Trophoblast cell (in vitro differentiated cells and primary cell): Measurements from ENCODE around the gene NCOR2.

Source experiments
- DNase-seq, 2 donors: peaks; one replicate each; pipeline ENCODE4 v3.0.0-alpha.2; 2016
- H2AFZ ChIP-seq: 2 replicates; pipeline ENCODE4 v1.6.1; 2013; ENCODE audit warnings: low read length, moderate library complexity, mild to moderate bottlenecking; ENCODE audit not compliant: insufficient read depth, poor library complexity
- H2AK5ac ChIP-seq: 2 replicates; pipeline ENCODE4 v1.6.1; 2013; ENCODE audit warnings: mild to moderate bottlenecking, low read length
- H2BK120ac ChIP-seq: 2 replicates; pipeline ENCODE4 v1.6.1; 2013; ENCODE audit warnings: low read length, mild to moderate bottlenecking, moderate library complexity; ENCODE audit not compliant: insufficient read depth, poor library complexity
- H2BK12ac ChIP-seq: 2 replicates; pipeline ENCODE4 v1.6.1; 2013; ENCODE audit warnings: mild to moderate bottlenecking, low read length, moderate library complexity
- H2BK5ac ChIP-seq: 2 replicates; pipeline ENCODE4 v1.6.1; 2013; ENCODE audit warnings: low read length, low read depth, moderate library complexity, mild to moderate bottlenecking; ENCODE audit not compliant: poor library complexity
- H3K14ac ChIP-seq: 2 replicates; pipeline ENCODE4 v1.6.1; 2013; ENCODE audit warnings: mild to moderate bottlenecking, low read length
- H3K18ac ChIP-seq: 2 replicates; pipeline ENCODE4 v1.6.1; 2013; ENCODE audit warnings: mild to moderate bottlenecking, low read length
- H3K23ac ChIP-seq: 2 replicates; pipeline ENCODE4 v1.6.1; 2013; ENCODE audit warnings: low read length
- H3K27ac ChIP-seq: 2 replicates; pipeline ENCODE4 v1.5.1; 2013; ENCODE audit warnings: low read depth, mild to moderate bottlenecking, inconsistent platforms, low read length, moderate library complexity
- H3K27me3 ChIP-seq: 2 replicates; pipeline ENCODE4 v1.6.1; 2013; ENCODE audit warnings: inconsistent platforms, mild to moderate bottlenecking, low read length, moderate library complexity; ENCODE audit not compliant: insufficient read depth
- H3K36me3 ChIP-seq, 2 experiments: 1 replicate in 1 of 2; 2 replicates in 1 of 2; pipeline ENCODE4 v1.6.1; 2013; ENCODE audit warnings: low read length in 2 of 2, mild to moderate bottlenecking in 2 of 2, moderate library complexity in 1 of 2; ENCODE audit not compliant: insufficient read depth in 2 of 2, control insufficient read depth in 1 of 2
- H3K4ac ChIP-seq: 2 replicates; pipeline ENCODE4 v1.6.1; 2013; ENCODE audit warnings: low read depth, mild to moderate bottlenecking, low read length, moderate library complexity
- H3K4me1 ChIP-seq, 2 experiments: 1 replicate in 1 of 2; 2 replicates in 1 of 2; pipeline ENCODE4 v1.6.1; 2013; ENCODE audit warnings: low read length in 2 of 2, mild to moderate bottlenecking in 2 of 2, moderate library complexity in 1 of 2; ENCODE audit not compliant: insufficient read depth in 2 of 2, control insufficient read depth in 1 of 2
- H3K4me2 ChIP-seq: 2 replicates; pipeline ENCODE4 v1.6.1; 2013; ENCODE audit warnings: inconsistent platforms, mild to moderate bottlenecking, low read length, moderate library complexity
- H3K4me3 ChIP-seq: 2 replicates; pipeline ENCODE4 v1.5.1; 2013; ENCODE audit warnings: mild to moderate bottlenecking, low read depth, low read length, inconsistent platforms
- H3K79me1 ChIP-seq: one replicate; pipeline ENCODE4 v1.6.1; 2013; ENCODE audit warnings: low read length
- H3K79me2 ChIP-seq: 2 replicates; pipeline ENCODE4 v1.6.1; 2013; ENCODE audit warnings: low read length, mild to moderate bottlenecking; ENCODE audit not compliant: control insufficient read depth, insufficient read depth, poor library complexity
- H3K9ac ChIP-seq: 2 replicates; pipeline ENCODE4 v1.6.1; 2013; ENCODE audit warnings: mild to moderate bottlenecking, low read length
- H3K9me3 ChIP-seq: 2 replicates; pipeline ENCODE4 v1.6.1; 2013; ENCODE audit warnings: low read depth, mild to moderate bottlenecking, control low read depth, inconsistent platforms, low read length; ENCODE audit not compliant: insufficient read depth
- H4K12ac ChIP-seq: 2 replicates; pipeline ENCODE4 v1.6.1; 2013; ENCODE audit warnings: low read depth, mild to moderate bottlenecking, low read length, moderate library complexity
- H4K8ac ChIP-seq: 2 replicates; pipeline ENCODE4 v1.6.1; 2013; ENCODE audit warnings: low read depth, mild to moderate bottlenecking, low read length, moderate library complexity
- H4K91ac ChIP-seq: one replicate; pipeline ENCODE4 v1.6.1; 2013; ENCODE audit warnings: low read depth, mild to moderate bottlenecking, low read length, moderate library complexity
- WGBS: extraction: QIAGEN DNeasy Blood & Tissue Kit; methylation state at CpG from one replicate; pipeline ENCODE4 v1.1.7; 2013; ENCODE audit warnings: missing lambda C conversion rate; ENCODE audit not compliant: insufficient read length, insufficient coverage; ENCODE audit errors: extremely low coverage; 5-methylcytosine and 5-hydroxymethylcytosine counted together

Gene NCOR2

GRCh38 chr12:124594851-124595250, 27.4 kb upstream of the NCOR2 start:
- Histone ChIP-seq H2AFZ (no peak overlapping the region), H3K9me3 (peaks cover 4% of the 10 kb centered on the region), H2AK5ac (no peak overlapping the region), H3K4me1 (peaks cover 0 to 3% of the 10 kb centered on the region in 2 experiments), H3K79me1 (no peaks in the 10 kb centered on the region), H3K4me3 (no peak overlapping the region), H4K12ac (no peak overlapping the region), H3K27me3 (no peaks in the 10 kb centered on the region), H2BK12ac (no peak overlapping the region), H3K14ac (no peak overlapping the region), H4K91ac (no peak overlapping the region), H3K36me3 (no peaks in the 10 kb centered on the region), H4K8ac (no peak overlapping the region), H3K9ac (no peak overlapping the region), H3K23ac (no peak overlapping the region), H3K18ac (no peak overlapping the region), H3K4ac (no peak overlapping the region), H2BK5ac (no peak overlapping the region), H3K79me2 (no peaks in the 10 kb centered on the region), H2BK120ac (no peak overlapping the region), H3K4me2 (no peak overlapping the region), H3K27ac (no peak overlapping the region)
- no peak for DNase-seq
- WGBS: no CpG with 5 or more reads among the region's 6 CpGs

- Histone ChIP-seq H3K79me1 (no peaks in the 10 kb centered on the region), H4K8ac (no peak overlapping the region), H2AK5ac (peak overlapping the region; percentile 18), H3K4ac (no peak overlapping the region), H2BK12ac (no peak overlapping the region), H3K4me1 (peaks cover 0 to 3% of the 10 kb centered on the region in 2 experiments), H2BK120ac (no peak overlapping the region), H3K23ac (no peak overlapping the region), H3K27ac (no peak overlapping the region), H4K91ac (no peak overlapping the region), H3K27me3 (no peaks in the 10 kb centered on the region), H2BK5ac (no peak overlapping the region), H3K18ac (no peak overlapping the region), H4K12ac (no peak overlapping the region), H2AFZ (no peak overlapping the region), H3K4me2 (no peak overlapping the region), H3K9ac (no peak overlapping the region), H3K4me3 (no peak overlapping the region), H3K9me3 (peaks cover 4% of the 10 kb centered on the region), H3K14ac (no peak overlapping the region), H3K36me3 (no peaks in the 10 kb centered on the region), H3K79me2 (no peaks in the 10 kb centered on the region)
- DNase-seq: no peak
- no CpG with 5 or more reads among the region's 5 CpGs for whole genome bisulfite sequencing
Observed at GRCh38 chr12:124593851-124594401, 26.5 kb upstream of the NCOR2 start.

DNA sequence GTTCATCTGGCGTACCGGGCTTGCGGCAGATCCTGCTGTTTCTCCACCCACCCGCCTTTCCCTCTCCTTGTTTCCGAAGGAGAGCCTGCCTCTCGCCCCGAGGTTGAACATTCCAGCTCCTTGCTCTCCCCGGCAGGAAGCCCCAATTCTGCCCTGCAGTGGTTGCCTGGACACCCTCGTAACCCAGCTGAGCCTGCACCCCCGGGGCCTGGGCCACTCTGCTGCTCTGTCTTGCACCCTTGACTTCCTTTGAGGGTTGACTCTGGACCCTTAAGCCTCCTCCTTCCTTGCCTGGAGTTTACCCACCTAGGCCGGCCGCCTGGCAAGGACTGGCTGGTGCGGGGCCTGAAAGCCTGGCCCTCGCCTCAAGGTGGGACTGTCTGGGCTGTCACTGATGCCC, 25.8 kb upstream of the NCOR2 start:
- H4K12ac ChIP-seq: no peak overlapping the region
- no peak overlapping the region for H3K23ac ChIP-seq
- no peak overlapping the region for H4K91ac ChIP-seq
- H3K79me1 ChIP-seq: no peaks in the 10 kb centered on the region
- H4K8ac ChIP-seq: no peak overlapping the region
- H3K4me1 ChIP-seq: peaks cover 0 to 3% of the 10 kb centered on the region in 2 experiments
- H3K18ac ChIP-seq: no peak overlapping the region
- no peak overlapping the region for H3K4me2 ChIP-seq
- no peak overlapping the region for H3K27ac ChIP-seq
- H2BK12ac ChIP-seq: no peak overlapping the region
- no peak overlapping the region for H3K4me3 ChIP-seq
- H3K14ac ChIP-seq: no peak overlapping the region
- no peak overlapping the region for H3K4ac ChIP-seq
- H2BK5ac ChIP-seq: no peak overlapping the region
- no peaks in the 10 kb centered on the region for H3K79me2 ChIP-seq
- peaks cover 4% of the 10 kb centered on the region for H3K9me3 ChIP-seq
- H2AK5ac ChIP-seq: no peak overlapping the region
- no peak overlapping the region for H2BK120ac ChIP-seq
- no peaks in the 10 kb centered on the region for H3K36me3 ChIP-seq
- no CpG with 5 or more reads among the region's 14 CpGs for WGBS
- no peak overlapping the region for H2AFZ ChIP-seq
- no peak overlapping the region for H3K9ac ChIP-seq
- DNase-seq: no peak
- H3K27me3 ChIP-seq: no peaks in the 10 kb centered on the region

GRCh38 chr12:124592481-124593160, 25.2 kb upstream of the NCOR2 start:
- Histone ChIP-seq H3K14ac (no peak overlapping the region), H3K4me1 (peaks cover 0 to 3% of the 10 kb centered on the region in 2 experiments), H3K27ac (no peak overlapping the region), H3K27me3 (no peaks in the 10 kb centered on the region), H3K23ac (no peak overlapping the region), H2BK120ac (no peak overlapping the region), H3K9ac (no peak overlapping the region), H3K79me2 (no peaks in the 10 kb centered on the region), H4K12ac (no peak overlapping the region), H4K8ac (no peak overlapping the region), H3K4me3 (no peak overlapping the region), H2BK12ac (no peak overlapping the region), H3K36me3 (no peaks in the 10 kb centered on the region), H2BK5ac (no peak overlapping the region), H3K4ac (no peak overlapping the region), H3K9me3 (peaks cover 4% of the 10 kb centered on the region), H2AFZ (no peak overlapping the region), H3K18ac (no peak overlapping the region), H4K91ac (no peak overlapping the region), H3K79me1 (no peaks in the 10 kb centered on the region), H2AK5ac (no peak overlapping the region), H3K4me2 (no peak overlapping the region)
- no CpG with 5 or more reads among the region's 21 CpGs for WGBS
- peak in 1 of 2 donors; percentile 16 for DNase-seq
